ENCODE measurements around the gene FOXJ3. TPM values are rescaled to one million over a fixed set of nuclear protein-coding genes. Genes with fewer than 3 reads are reported as not detected.

FOXJ3 gene
- total RNA-seq, 4 donors from 2014 or later, result 31.2 to 88.4 (median 81.5) TPM

- no peaks in the 10 kb centered on the region for H3K4me1 ChIP-seq
- H3K27ac ChIP-seq, result no peak overlapping the region
- H3K4me3 ChIP-seq, result no peak overlapping the region
- DNase-seq, result no peak
- no peaks in the 10 kb centered on the region for H3K9me3 ChIP-seq
- H3K36me3 ChIP-seq, result no peaks in the 10 kb centered on the region
- no peak for TF ChIP-seq CTCF (IDR thresholded peaks at IDR 0.05)
- no peak for TF ChIP-seq POLR2A (IDR thresholded peaks at IDR 0.05)
- peaks cover 0 to 6% of the 10 kb centered on the region in 2 donors for H3K27me3 ChIP-seq
- intact Hi-C loops (cut with DNase I; ENCODE audit: low total_unique reads), result no loop called here
These were observed 189.0 kb downstream of the FOXJ3 start for GRCh38 chr1:42145764-42146625.

- Histone ChIP-seq H3K4me3 (no peak overlapping the region), H3K27me3 (peaks cover 0 to 6% of the 10 kb centered on the region in 2 donors), H3K27ac (no peak overlapping the region), H3K36me3 (no peaks in the 10 kb centered on the region), H3K9me3 (no peaks in the 10 kb centered on the region), H3K4me1 (no peaks in the 10 kb centered on the region)
- no peak for TF ChIP-seq POLR2A (IDR thresholded peaks at IDR 0.05)
- TF ChIP-seq CTCF (IDR thresholded peaks at IDR 0.05), result no peak
- DNase-seq, result no peak
- intact Hi-C loops (cut with DNase I; ENCODE audit: low total_unique reads), result no loop called here
These were observed 189.7 kb downstream of the FOXJ3 start for GRCh38 chr1:42145389-42145716.

- Histone ChIP-seq H3K4me3 (no peak overlapping the region), H3K4me1 (no peaks in the 10 kb centered on the region), H3K27ac (no peak overlapping the region), H3K27me3 (peaks cover 0 to 6% of the 10 kb centered on the region in 2 donors), H3K36me3 (no peaks in the 10 kb centered on the region), H3K9me3 (no peaks in the 10 kb centered on the region)
- DNase-seq, result no peak
- TF ChIP-seq POLR2A (IDR thresholded peaks at IDR 0.05), result no peak
- no peak for TF ChIP-seq CTCF (IDR thresholded peaks at IDR 0.05)
- intact Hi-C loops (cut with DNase I; ENCODE audit: low total_unique reads), result no loop called here
These were observed 190.2 kb downstream of the FOXJ3 start for GRCh38 chr1:42144711-42145388.

- Histone ChIP-seq H3K4me1 (no peaks in the 10 kb centered on the region), H3K27ac (no peak overlapping the region), H3K36me3 (no peaks in the 10 kb centered on the region), H3K4me3 (no peak overlapping the region), H3K27me3 (peaks cover 0 to 6% of the 10 kb centered on the region in 2 donors), H3K9me3 (no peaks in the 10 kb centered on the region)
- no peak for DNase-seq
- TF ChIP-seq CTCF (IDR thresholded peaks at IDR 0.05), result no peak
- TF ChIP-seq POLR2A (IDR thresholded peaks at IDR 0.05), result no peak
- intact Hi-C loops (cut with DNase I; ENCODE audit: low total_unique reads), result no loop called here
These were observed 190.9 kb downstream of the FOXJ3 start for GRCh38 chr1:42143896-42144710.

All from uterus (tissue), 4 donors.